Left ventricle myocardium superior (tissue), 1 donor: Measurements from ENCODE around the gene PKN3. TPM values are rescaled to one million over a fixed set of nuclear protein-coding genes. Genes with fewer than 3 reads are reported as not detected.
A peak's percentile ranks its signal among the peaks of the same experiment; 100 is the strongest.
"Not testable (repeated sequence)": the region's sequence is repeated elsewhere in the genome, so short reads cannot be mapped to it uniquely, and the experiment has no call there.

ENCODE experiments used
- ATAC-seq: fragments of 200-7000 bp; cut with Tn5 transposase; one replicate; pipeline ENCODE4 v1.9.1; 2020; ENCODE audit warnings: mild to moderate bottlenecking, moderate library complexity
- DNase-seq: peaks from one replicate; pipeline ENCODE4 v3.0.0-alpha.2; 2020
- intact Hi-C: fragments of 100-400 bp; cut with micrococcal nuclease; formaldehyde crosslinking; loops from one replicate; pipeline ENCODE4 v1.11.0; 2022
- long read RNA-seq: library from polyadenylated mRNA; unstranded; transcript quantifications from one replicate; pipeline ENCODE4 v2.0.0, GENCODE V29; 2021
- total RNA-seq: library from RNA; stranded (reverse); fragmentation: NEBNext Ultra II Directional; extraction: Animal tissue kit (Norgen Biotek cat#: 25700); gene quantifications from one replicate; pipeline ENCODE4 v1.2.1, GENCODE V29; 2021
- donor health status: DM: no; HTN: yes; CAD: no; lungs with severe emphysema.

PKN3 gene
- 5.9 TPM for total RNA-seq
- long read RNA-seq, partial matches to known transcripts = 2 of 16 reads
- long read RNA-seq, other reads (novel, unspliced or antisense) = 11 of 16 reads

DNA sequence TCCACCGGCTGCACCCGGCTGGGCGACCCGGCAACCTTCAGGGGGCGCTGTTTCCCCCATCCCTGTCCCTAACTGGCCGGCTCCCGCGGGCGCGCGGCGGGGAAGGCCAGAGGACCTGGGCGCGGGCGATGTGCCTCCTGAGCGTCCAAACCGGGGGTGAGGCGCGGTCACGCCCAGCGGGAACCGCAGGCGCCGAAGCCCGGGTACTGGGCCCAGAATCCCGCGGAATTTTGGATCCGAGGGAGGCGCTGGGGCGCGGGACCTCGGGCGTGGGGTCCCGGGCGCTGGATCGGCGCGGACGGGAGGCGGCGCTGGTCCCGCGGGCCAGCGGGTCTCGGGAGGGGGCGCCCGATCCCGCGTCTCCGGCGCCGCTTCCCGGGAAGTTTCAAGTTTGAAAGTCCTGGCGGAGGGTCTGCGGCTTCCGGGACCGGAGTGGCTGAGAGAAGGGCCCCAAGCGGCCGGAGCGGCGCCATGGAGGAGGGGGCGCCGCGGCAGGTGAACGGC lies at the start of gene PKN3:
PKN3 (plus strand) TSS at position 59 of the 504 bp plus-strand sequence; CDS start at position 472, 413 bp downstream.
- ATAC-seq (peak; percentile 90), DNase-seq (peak; percentile 93)
- intact Hi-C loops = no loop called here

DNA sequence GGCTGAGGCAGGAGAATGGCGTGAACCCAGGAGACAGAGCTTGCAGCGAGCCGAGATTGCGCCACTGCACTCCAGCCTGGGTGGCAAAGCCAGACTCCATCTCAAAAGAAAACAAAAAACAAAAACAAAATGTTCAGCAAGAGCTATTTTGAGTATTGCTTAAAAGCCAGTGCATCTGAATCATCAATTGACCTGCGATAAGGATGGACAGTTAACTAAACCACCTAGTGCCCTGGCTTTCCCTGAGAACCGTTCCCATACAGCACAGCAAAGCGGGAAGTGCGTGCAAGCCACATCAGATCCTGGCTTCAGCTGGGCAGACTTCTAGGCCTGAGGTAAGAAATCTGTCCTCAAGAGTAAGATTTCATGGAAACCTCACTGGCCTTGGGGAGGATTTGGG lies 48.4 kb upstream of the PKN3 start:
- intact Hi-C loops = no loop called here
- ATAC-seq (no peak), DNase-seq (no peak)

DNA sequence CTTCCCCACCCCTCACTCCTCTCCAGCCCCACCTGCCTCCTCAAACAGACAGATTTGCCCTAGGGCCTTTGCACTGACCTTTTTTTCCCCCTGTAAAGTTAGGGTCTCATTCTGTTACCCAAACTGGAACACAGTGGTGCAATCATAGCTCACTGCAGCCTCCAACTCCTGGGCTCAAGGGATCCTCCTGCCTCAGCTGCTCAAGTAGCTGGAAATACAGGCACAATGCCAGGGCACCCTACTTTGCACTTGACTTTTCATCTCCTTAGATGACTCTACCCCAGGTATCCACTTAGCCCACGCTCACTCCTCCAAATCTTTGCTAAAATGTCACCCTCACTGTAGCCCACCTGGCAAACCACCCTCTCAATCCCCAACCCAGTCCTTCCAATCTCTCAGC lies 47.8 kb upstream of the PKN3 start:
- intact Hi-C loops = no loop called here
- ATAC-seq (no peak), DNase-seq (no peak)

DNA sequence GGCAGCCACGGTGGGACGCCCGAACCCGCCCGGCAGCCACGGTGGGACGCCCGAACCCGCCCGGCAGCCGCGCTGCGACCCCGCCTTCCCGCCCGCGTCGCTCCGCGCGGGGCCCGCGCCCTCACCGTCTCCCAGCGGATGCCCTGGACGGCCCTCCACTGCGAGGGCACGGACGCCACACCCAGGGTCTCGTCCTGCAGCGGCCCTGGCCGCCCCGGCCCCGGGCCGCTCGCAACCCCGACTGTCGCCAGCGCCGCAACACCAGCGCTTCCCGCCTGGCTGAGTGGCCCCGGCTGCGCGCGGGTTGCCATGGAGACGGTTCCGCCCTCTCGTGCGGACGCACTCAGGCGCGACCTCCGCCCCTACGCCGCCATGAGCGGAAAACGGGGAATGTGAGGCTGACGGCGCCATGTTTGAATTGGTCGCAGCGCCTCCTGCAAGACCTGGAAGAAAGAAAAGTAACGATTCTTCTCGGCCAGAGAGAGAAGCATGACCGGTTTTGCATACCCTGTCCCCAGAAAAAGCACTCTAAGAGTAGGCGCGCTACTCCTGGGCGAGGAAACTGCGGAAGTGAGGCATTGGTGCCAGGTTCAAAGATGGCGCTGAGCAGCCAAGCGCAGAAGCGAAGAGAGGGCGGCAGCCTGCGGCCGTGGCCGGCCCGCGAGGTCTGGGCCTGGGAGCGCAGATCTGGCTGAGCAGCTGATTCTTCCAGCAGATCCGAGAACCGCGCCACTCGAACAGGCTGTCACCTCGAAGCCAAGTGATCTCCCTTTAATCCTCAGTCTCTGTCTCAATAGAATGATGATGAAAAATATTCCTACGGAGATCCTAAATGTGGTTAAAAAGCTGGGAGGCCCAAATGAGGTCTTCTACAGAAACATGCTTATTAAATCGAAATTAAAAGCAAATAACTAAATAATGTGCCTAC lies 45.6 kb upstream of the PKN3 start, which contains the start of gene DYNC2I2:
DYNC2I2 (minus strand) TSS at position 432 of the 928 bp plus-strand sequence; CDS start at position 311, 121 bp downstream.
- DNase-seq = peak; percentile 99
- intact Hi-C loops = no loop called here
- ATAC-seq = peak; percentile 100

DNA sequence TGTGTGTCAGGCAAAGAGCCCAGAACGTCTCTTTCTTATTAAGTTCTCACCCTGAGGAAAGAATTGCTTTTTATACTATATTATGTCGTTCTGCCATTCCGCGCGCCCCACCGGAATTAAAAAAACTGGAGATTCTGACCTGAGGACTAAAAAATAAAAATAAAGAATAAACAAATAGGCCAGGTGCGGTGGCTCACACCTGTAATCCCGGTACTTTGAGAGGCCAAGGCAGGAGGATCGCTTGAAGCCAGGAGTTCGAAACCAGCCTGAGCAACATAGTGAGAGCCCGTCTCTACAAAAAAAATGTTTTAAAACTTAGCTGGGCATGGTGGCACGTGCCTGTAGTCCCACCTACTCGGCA lies 45.0 kb upstream of the PKN3 start:
- DNase-seq (no peak), ATAC-seq (no peak)
- intact Hi-C loops = no loop called here

DNA sequence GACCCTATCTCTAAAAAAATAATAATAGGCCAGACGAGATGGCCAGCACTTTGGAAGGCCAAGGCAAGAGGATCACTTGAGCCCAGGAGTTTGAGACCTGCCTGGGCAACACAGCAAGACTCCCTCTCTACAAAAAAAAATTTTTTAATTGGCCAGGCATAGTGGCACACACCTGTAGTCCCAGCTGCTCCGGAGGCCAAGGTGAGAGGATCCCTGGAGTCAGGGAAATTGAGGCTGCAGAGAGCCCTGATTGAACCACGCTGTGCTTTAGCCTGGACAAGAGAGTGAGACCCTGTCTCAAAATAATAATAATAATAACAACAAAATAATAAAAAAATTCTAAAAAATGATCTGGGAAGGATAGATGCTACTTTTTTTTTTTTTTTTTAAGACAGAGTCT lies 44.5 kb upstream of the PKN3 start:
- no peak for DNase-seq
- no peak for ATAC-seq
- intact Hi-C loops = no loop called here

DNA sequence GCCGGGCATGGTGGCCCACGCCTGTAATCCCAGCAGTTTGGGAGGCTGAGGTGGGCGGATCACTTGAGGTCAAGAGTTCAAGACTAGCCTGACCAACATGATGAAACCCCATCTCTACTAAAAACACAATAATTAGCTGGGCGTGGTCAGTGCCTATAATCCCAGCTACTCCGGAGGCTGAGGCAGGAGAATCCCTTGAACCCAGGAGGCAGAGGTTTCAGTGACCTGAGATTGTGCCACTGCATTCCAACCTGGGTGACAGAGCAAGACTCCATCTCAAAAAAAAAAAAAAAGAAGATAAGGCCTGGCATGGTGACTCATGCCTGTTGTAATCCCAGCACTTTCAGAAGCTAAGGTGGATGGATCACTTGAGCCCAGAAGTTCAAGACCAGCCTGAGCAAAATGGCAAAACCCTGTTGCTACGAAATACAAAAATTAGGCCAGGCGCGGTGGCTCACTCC lies 35.8 kb upstream of the PKN3 start:
- intact Hi-C loops, ATAC-seq, DNase-seq: not testable (repeated sequence)

DNA sequence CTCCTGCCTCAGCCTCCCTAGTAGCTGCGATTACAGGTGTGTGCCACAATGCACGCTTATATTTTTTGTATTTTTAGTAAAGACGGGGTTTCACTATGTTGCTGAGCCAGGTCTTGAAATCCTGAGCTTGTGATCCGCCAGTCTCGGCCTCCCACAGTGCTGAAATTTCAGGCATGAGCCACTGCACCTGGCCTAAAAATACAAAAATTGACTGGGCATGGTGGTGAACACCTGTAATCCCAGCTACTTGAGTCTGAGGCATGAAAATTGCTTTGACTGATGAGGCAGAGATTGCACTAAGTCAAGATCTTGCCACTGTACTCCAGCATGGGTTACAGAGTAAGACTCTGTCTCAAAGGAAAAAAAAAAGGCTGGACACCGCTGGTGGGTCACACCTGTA lies 32.5 kb upstream of the PKN3 start:
- no peak for ATAC-seq
- intact Hi-C loops = no loop called here
- no peak for DNase-seq

DNA sequence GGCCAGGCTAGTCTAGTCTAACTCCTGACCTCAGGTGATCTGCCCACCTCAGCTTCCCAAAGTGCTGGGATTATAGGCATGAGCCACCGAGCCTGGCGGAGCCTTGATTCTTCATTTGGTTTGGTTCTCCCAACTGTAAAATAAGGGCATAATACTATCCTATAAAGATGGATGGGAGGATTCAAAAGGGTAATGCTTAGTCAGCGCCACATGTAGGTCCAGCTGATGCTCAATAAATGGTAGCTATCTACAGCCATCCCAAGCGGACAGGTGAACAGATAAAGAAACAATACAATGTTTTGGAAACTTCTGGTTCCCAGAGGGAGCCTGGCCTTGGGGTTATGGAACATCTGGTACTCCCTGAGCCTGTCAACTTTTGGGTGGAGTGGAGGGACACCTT lies 26.9 kb upstream of the PKN3 start:
- no peak for DNase-seq
- ATAC-seq = no peak
- intact Hi-C loops = no loop called here

DNA sequence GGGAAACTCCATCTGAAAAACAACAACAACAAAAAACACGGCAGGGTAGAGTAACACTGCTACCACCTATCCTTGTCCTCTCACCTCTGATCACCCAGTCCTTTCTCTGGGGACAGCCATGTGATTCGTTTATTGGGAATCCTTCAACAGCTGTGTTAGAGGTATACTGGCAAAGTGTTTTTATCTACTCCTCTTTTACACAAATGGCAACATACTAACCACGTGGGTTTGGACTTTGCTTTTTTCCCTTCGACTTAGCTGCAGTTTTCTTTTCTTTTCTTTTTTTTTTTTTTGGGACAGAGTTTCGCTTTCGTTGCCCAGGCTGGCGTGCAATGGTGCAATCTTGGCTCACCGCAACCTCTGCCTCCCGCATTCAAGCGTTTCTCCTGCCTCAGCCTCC lies 24.5 kb upstream of the PKN3 start:
- intact Hi-C loops = no loop called here
- ATAC-seq (no peak), DNase-seq (no peak)

DNA sequence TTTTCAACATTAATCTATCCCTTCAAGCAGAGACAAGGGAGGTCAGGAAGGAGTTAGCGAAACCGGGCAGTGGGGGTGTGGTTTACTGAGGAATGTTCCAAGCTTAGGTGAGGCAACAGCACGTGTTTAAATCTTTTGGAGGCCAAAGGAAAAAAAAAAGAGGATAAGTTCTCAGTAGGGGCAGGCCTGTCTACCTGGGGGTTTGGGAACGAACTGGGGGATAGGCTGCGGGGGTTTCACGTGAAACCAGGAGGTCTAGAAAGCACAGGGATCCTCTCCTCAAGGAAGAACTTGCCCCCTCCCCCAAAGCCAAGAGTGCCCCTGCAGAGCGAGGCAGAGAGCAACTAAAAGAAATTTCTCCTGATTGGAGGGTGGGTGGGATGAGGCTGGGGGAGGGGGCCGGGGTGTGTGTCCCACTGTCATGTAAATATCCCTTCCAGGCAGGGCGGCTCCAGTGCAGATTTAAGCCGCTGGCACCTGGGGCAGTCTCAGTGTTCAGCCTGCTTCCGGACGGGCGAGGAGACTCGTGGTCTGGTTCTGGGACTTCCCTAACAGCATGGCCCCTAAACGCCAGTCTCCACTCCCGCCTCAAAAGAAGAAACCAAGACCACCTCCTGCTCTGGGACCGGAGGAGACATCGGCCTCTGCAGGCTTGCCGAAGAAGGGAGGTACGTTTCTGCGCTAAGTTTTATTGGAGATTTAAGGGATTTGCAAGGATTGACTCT lies 18.8 kb upstream of the PKN3 start:
- DNase-seq (peak; percentile 62), ATAC-seq (peak; percentile 50)
- intact Hi-C loops = no loop called here

DNA sequence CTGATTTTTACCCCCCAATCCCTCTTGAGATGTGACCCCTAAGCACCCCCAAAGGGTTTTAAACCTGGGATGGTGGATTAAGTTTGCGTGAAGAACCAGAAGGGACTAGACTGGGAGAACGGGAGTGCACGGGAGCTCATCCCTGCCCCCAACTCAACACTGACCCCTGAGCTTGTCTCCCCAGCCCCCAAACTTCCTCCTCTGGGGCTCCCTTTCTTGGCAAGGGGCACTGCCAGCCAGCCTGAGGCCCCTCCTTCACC lies 18.3 kb upstream of the PKN3 start:
- ATAC-seq (no peak), DNase-seq (no peak)
- intact Hi-C loops = no loop called here

DNA sequence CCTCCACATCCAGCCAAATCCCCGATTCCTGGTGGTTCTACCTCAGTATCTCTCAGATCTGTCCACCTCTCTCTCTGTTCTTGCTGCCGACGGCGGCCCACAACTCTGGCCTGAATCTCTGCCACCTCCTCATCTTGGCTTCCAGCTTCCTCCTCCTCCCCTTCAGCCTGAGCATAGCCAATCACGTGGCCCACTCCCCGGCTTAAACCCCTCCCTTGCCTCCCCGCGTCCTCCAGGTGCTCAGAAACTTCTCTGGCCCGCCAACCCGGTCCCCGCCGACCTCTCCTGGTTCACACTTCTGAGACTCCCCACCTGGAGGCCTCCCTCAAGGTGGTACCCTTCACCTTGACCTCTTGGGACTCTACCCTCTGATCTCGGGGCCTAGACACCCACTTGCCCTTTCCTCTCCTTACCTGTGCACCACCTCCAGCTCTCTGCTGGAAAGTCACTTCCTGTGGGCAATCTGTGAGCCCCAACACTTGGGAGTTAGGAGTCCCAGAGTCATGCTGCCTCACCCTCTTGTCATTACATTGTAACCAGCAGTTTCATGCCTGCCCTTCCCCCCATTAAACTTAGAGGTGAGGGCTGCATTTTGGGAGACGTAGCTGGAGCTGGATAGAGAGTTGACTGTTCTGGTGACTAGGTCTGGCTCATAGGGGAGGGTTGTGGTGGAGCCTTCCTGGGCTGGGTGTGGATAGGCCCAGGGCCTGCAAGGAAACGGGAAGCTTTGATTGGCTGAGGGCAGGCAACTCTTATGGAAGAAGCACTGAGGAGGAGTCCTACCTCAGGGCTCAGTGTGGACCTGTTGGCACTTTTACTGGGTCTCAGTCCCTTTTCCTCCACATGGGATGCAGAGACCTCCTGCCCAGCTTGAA lies 17.7 kb upstream of the PKN3 start:
- peak; percentile 80 for DNase-seq
- intact Hi-C loops = no loop called here
- peak; percentile 55 for ATAC-seq

DNA sequence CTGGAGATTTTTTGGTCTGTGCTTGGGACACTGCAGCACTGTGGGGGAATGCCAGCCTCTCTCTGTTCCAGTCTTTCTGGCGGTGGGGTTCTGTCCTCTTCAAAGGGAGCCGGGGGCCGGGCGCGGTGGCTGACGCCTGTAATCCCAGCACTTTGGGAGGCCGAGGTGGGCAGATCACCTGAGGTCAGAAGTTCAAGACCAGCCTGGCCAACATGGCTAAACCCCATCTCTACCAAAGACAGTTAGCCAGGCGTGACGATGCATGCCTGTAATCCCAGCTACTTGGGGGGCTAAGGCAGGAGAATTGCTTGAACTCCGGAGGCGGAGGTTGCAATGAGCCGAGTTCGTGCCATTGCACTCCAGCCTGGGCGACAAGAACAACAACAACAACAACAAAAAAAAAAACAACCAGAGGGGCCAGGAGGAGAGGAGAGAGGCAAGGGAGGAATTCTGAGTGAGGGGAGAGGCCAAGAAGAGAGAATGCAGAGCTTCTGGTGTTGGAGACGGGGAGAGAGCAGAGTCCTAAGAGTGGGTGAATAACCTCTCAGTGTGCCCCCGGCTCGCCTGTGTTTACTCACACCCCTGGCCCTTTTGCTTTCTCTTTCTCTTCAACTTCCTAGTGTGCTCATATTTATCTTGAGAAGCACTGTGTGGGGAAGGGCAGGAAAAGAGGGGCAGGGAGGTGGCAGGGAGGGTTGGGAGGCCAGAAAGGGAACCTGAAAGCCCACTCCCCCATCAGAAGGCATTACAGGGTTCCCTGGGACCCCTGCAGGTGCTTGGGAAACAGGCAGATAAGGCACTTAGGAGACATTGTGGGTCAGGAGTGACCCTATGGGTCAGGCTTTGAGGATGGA lies 16.4 kb upstream of the PKN3 start:
- no peak for ATAC-seq
- no peak for DNase-seq
- intact Hi-C loops = no loop called here

DNA sequence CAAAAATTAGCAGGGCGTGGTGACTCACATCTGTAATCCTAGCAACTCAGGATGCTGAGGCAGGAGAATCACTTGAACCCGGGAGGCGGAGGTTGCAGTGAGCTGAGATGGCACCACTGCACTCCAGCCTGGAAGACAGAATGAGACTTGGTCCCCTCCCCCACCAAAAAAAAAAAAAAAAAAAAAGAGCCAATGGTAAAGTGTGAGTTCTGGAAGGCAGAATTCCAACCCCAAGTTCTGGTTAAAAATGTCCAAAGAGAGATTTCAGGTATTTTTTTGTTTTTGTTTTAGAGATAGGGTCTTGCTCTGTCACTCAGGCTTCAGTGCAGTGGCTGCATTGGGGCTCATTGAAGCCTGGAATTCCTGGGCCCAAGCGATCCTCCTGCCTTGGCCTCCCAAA lies 14.8 kb upstream of the PKN3 start:
- no peak for ATAC-seq
- intact Hi-C loops = no loop called here
- DNase-seq = no peak

DNA sequence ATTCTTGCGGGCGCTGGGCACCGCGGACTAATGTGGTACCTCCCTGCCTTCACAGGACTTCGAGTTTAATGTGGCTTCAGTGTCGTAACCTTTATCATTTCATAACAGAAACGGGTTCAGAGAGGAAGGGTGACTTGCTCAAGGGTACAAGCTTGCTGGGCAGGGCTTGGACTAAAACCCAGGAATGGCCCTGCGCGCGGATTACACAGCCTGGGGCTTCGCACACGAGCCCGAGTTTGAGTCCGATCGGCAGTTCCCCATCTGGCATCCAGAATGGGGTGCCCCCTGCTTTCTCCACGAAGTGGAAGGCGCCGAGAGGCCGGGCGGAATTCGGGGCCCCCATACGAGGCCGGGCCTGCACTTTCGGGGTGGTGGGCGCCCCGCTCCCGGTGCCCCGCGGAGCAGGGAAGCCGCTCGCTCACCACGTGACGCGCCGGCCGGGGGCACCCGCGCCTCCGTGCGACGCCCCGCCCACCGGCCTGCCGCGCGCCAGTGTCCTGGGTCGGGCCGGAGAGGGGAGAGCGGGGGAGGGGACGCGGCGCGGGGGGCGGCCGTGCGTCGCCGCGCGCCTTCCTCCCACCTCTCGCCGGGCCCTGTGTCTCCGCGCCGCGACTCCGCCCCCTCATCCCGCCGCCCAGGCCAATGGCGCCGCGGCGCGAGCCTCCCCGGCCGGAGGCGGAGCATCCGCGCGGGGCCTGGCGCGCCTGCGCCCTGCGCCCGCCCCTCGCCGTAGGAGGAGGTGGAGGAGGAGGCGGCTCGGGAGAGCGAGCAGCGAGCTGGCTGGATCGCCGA lies 13.6 kb upstream of the PKN3 start, which contains the start of gene SET:
SET (plus strand) TSS at position 722 of the 792 bp plus-strand sequence. CDS start 361 bp downstream, outside the sequence.
- DNase-seq (peak; percentile 99), ATAC-seq (peak; percentile 93)
- intact Hi-C loops = no loop called here

DNA sequence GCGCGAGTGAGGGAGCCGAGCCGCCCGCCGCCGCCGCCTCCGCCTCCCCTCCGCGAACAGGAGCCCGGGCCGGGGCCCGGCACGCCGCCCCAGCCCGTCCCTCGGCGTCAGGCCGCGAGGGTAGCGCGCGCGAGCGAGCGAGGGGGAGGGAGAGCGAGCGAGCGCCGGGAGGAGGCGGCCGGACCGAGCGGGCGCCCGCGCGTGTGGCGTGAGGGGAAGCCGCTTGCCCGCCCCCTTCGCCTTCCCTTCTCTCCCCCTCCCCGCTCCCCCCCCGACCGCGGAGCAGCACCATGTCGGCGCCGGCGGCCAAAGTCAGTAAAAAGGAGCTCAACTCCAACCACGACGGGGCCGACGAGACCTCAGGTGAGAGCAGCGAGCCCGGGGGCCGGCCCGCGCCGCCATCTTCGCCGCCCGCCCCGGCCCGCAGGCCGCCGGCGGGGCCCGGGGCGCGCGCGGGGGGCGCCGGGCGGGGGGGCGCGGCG lies 13.0 kb upstream of the PKN3 start:
- peak; percentile 79 for DNase-seq
- ATAC-seq = peak; percentile 26
- intact Hi-C loops = no loop called here
